Erythroblast (primary cell): Measurements from ENCODE around the gene SLC13A3.

ENCODE experiments used
- GATA1 ChIP-seq: IDR thresholded peaks from 2 replicates; pipeline ENCODE4 v1.6.1; 2011; ENCODE audit warnings: low read depth, mild to moderate bottlenecking, control low read depth, low read length, moderate library complexity
- POLR2A ChIP-seq: IDR thresholded peaks from 2 replicates; pipeline ENCODE4 v1.6.1; 2011; ENCODE audit warnings: mild to moderate bottlenecking, low read length

DNA sequence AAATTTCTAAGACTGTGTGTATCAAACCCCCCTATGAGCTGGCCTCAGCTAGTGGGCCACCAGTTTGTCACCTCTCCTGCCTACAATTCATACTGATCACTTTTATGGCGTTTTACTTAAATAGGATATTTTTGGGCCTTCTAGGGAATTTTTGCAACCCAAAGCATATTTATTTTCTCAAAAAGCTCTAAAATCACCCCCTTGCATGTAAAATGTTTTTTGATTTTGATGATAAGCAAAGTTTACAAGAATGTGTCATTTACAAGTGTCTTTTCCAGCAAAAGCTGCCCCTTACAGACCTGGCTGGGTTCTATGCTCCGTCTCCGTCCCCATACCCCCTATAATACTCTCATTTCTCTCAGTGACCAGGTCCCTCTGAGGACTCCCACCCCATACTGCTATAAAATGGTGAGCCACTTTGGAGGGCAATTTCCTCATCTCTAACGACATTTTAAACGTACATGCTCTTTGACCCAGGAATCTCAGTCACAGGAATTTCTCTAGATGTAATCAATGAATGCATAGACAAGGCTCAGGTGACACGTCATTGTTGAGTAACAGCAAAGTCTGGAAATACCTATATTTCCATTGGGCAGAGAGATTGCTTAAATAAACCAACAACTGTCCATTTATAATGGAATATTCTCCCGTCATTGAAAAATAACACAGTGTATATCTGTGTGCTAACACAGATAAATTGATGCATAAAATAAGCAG, 86.9 kb downstream of the SLC13A3 start:
- TF ChIP-seq POLR2A = no peak
- TF ChIP-seq GATA1 = no peak
